HG03039 (cell line): ENCODE results near the gene HDAC4.

ENCODE experiments used
- ATAC-seq: cut with Tn5 transposase; IDR thresholded peaks from one replicate; pipeline ENCODE4 v1.9.1; 2021; ENCODE audit warnings: mild to moderate bottlenecking, moderate library complexity; ENCODE audit not compliant: unreplicated experiment

The HDAC4 gene

DNA sequence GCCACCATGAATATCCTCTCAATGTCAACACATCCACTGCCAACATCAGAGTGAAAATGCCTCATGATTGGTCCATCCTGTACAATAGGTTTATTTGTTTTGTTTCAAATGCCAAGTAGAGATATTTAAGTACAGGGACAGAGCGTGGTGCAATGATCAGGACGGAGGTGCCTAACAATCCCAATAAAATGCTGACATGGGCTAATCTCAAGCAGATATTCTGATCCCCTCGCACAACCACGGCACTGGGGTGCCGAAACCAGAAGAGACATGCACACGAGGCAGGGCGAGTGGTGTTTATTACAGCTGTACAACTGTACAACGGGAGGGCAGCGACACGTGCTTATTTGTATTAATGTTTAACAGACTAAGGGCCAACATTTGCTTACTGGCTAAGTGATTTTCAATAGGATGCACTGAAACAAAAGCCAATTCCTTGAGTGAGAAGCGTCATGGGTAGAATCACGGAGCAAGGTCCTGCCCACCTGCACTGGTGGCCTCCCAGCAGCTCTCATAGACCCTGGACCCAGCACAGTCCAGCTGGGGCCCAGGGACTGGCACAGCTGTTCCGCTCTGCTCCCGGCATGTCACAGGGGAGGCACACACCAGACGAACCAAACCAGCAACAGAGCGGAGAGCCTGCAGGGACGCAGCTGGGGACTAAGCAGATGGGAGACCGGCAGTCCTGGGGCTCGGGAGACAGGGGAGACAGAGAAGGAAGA lies 101.4 kb downstream of the HDAC4 start:
- no peak for ATAC-seq

DNA sequence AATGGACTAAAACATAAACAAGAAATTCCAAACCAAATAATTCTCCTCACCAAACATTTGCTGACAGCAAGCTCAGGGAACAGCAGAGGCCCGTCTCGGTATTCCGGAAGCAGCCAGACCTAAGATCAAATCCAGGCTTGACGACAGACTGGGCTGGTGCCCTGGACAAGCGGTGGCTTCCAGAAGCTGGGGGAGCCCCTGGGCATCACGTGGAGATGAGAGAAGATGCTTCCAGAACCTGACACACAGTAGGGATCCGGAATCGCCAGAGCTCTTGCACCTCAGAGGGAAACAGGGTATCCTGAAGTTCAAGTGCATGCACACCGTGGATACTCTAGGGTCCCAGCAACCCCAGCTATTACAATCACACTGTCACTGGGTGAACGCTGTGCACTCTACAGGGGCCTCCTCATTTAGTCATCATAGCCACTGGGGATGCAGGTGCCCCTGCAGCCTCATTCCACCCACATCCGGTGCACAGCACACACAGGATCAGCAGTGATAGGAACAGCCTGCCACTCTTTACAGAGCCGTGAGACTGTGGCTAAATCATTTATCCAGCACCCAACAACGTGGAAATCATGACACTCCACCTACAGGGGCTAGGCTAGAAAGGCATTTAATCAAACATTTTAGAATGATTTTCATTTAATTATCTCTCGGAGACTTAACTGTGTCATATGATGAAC lies 102.6 kb downstream of the HDAC4 start:
- no peak for ATAC-seq

DNA sequence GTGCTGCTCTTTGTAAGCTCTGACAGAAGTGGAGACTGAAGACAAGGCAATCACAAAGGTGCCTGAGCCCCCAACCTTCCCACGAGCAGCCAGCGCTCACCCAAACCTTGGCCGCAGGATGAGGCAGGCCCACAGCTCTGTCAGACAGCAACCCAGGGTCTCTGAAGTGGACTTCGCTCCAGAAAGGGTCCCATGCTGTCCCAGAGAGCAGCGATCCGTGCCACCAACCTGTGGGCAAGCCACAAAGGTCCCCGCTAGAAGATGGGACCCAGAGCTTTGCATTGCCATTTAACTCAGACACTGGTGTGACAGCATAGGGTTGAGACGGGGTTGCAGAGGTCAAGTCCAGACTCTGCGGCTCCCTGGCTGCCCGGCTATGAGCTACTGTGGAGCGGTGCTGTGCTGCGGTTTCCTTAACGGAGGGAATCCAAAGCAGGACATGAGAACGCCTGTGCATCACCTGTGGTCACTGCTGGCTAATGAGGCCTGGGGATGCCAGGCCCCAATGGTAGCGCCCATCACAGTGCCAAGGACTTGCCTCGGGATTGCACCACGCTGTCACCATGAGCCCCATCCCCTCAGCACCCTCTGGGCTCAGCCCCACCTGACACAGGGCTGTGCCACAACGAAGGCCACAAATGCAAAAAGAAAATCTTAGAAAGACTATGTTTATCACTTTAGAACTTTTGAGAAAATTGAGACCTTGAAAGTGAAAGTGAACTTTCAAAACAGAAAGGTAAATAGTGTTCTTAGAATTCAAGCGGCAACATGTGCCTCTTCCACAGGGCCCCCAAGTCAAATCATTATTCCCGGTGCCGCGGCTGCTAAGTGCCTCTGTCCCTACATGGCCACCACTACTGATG lies 103.4 kb downstream of the HDAC4 start:
- no peak for ATAC-seq

DNA sequence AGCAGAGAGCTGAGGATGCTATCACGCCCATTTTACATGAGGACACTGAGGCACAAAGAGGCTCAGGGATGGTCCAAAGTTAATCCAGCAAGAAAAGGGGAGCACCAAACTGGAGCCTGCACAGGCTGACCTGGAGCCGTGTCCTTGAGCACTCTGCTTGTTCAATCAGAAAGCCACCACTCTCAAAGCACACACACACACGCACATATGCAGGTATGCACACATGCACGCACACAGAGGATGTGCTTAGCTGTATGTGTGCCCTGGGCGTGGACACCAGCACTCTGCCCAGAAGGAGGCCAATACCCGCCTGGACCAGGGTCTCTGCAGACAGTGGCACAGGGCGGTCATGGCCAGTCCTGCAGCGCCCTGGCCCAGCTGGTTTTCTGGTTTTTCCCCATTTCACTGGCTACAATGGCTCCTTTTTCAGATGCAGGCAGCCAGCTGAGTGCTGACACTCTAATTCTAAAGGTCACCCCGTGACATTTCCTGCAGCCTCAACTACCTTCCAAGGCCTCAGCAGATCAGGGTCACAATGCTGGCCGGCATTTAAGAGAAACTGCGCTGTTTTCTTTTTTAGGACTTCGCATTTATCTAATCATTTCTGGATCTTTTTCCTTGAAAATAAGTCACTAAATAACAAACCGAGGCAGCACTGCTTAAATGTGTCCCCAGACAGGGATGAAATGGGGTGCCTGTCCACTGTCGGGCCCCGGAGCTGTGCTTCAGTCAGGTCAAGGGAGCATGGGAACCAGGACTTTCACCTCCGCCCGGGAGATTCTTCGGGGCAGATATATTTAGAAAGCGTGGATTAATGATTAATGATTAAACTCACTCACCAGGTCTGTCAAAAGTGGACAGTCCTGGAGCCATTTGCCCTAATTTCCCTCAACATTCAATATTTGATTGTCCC lies 104.5 kb downstream of the HDAC4 start:
- no peak for ATAC-seq

DNA sequence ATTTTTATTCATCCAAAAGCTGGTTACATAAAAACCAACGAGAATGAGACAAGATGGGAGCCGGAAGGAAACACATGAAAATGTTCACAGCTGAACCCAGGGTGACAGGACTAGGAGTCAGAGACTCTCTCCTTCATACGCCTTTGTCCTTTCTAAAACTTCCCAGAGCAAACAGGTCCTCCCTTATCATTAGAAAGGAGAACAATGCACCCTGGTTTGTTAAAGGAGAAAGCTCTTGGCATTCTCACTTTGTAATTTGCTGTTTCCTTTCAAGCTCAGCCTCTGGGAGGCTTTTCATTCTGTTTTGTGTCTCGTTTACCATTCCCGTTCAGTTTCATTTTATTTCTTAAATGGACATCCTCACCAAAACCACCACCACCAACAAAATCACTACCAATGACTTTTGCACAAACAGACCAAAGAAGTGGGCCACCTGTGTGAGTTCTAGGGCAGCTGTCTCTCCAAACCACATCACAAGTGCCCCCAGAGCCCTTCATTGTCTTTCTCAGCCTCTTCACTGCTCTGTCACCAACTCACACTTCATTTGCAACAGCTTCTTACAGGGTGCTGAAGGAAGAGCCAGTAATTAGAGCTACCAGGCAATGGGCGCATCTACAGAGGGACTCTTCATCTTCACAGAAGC lies 105.3 kb downstream of the HDAC4 start:
- no peak for ATAC-seq

DNA sequence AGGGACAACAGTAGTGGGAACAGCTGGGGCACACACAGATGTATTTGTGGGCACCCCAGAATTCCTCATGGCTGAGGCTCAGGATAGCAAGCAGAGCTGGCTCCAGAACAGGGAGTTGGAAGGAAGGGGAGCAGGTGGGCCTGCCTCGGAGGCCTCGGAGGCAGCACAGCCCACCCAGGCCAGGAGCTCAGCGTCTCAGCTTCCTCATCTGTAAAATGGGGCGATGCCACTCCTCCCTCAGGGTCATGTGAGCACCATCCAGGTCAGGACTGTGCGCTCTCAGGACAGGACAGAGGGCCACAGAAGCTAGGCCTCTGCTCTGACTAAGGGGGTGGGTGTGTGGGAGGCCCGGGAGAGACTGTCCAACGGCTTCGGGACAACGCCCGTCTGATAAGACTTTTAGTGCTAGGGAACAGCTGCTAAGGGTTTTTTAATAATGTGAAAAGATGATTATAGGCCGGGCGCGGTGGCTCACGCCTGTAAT lies 106.2 kb downstream of the HDAC4 start:
- no peak for ATAC-seq

DNA sequence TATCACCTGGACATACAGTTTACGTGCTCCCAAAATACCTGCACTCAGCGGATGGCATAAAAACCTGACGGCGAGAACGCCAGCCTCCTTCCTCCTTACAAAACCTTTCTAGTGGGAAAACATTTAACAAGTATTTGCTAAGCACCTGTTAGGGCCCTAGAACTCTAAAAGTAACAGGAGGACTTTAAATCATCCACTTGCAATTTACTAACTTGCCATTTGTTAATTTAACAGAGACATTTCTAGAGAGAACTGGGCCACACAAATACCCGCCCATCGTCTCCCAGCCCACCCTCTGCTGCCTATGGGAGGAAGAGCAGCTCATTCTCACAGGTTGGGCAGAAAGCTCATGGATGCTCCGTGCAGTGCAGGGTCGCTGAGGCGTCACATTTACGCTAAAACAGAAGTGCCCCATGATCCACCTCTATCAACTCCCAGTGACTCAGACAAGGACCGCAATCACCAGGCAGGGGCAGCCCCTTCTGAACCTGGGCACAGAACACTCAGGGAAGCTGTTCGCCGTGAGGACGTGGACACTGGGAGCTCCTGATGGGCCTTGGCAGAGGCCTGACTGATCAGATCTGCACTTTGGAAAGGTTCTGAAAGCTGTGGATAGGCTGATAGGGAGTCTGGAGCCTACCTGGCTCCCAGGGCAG lies 106.9 kb downstream of the HDAC4 start:
- peak; percentile 63 for ATAC-seq

DNA sequence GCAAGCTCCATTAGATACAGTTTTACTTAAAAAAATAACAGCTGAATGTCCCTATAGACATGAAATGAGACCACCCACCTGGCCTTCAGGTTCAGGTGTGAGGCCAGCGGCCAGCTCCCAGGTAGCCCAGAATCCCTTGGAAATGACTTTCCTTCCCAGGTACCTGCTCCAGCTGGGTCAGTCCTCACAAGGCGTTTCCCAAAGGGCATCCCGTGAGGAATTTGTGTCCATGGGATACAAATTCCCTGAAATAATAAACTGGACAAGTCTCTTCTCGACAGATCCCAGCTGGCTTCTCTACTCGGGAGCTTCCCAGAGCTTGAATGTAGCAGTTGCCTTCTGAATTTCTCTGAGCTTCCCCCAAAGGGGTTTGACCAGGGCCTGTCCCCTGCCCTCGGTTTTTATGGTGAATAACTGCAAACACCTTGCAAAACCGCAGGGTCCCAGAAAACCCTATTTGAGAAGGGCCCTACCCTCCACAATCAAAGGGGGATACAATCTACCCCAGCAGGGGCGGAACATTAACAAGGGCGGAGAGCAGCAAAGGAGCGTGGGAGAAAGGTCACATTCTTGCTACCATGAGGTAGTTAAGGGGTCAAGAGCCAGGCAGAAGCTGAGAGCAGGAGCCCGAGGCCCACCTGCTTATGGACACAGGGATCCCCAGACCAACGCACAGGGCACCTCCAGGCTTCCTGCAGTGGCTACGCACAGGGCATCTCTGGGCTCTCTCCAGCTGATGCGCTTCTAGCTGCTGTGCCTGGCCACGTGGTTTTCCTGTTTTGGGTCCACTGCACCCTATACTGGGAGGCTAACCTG lies 107.7 kb downstream of the HDAC4 start:
- no peak for ATAC-seq

DNA sequence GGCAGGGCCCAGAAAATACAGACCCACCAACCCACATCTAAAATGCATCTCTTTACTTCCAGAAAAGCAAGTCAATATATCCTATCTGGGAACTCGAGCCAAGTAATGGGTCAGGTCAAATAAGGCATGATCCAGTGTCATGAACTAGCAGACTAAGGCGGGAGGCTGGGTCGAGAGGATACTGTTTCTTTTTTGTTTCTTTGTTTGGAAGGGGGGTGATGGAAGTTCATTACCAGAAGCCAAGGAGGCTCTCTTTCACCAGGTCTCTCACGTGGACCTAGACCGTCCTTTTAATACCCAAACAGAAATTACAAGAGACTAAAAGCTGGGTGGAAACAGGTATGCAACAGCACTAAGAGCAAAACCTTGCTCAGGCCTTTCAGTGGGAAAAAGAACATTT lies 108.3 kb downstream of the HDAC4 start:
- ATAC-seq: no peak

DNA sequence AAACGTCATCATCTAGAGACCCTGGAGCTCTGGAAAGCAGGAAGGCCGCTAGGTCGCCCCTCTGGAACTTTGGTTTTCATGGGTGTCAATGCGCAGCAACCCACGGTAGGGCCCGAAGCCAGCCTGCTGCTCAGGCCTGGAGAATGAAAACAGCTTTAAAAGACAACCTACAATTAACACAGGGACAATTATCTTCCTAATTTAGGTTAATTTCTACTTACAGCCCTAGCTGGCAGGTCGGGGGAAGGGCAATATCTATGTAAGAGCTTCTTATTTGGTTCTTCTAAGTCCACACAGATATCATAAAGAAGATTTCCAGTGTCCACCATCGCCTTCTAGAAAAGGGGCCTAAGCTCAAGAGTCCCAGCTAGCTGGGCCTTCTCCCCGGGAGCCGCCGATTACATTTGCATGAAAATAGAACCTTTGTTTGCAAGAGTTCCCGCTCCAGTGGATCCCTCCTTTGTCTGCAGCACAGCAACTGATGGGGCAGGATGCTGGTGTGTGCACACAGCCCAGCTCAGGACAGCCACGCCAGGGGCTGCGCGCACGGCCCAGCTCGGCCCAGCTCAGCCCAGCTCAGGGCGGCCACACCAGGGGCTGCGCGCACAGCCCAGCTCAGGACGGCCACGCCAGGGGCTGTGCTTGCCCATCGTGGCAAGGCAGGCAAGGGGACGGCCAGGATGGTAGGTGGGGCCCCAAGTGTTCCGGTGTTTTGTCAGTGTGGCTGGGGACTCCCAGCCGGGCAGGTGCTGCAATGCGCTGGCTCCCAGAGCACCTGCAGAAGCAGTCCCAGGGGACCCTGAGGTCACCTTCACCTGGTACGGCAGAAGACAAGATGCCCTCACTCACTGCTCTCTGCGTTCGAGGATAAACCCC lies 109.1 kb downstream of the HDAC4 start:
- ATAC-seq: no peak

DNA sequence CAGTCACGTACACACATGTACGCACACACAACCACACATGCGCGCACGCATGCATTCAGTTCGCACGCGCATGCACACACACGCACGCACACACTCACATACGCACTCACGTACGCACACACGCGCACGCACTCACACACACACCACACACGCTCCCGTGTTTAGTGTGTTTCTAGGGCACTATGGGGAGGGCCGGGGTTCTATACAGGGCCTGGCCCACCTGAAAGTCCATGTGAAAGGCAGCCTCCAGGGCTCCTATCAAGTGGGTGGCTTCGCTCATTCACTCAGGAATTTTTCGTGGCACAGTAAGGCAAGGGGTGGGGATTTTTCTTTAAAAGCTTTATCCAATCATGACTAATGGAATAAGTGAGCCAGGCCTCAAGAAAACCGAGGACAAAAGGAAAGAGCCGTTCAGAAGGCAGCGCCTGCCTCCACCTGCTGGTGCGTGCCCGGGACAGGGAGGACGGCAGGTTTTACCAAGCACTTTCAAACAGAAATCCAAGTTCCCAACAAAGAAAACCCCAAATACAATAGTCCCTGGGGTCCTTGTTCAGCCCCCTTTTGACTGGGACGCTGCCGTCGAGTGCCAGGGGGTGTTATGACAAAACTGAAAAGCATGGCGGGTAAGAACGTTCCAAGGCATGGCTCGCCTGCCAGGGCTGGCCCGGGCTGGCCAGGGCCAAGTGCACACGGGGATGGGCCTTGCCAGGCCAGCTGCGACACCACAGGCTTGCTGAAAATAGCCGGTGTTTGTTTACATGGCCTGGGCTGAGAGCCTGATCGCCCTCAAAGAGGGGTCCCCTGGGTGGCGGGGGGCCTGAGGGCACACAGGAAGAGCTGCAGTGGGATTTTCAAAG lies 110.0 kb downstream of the HDAC4 start:
- ATAC-seq: no peak

DNA sequence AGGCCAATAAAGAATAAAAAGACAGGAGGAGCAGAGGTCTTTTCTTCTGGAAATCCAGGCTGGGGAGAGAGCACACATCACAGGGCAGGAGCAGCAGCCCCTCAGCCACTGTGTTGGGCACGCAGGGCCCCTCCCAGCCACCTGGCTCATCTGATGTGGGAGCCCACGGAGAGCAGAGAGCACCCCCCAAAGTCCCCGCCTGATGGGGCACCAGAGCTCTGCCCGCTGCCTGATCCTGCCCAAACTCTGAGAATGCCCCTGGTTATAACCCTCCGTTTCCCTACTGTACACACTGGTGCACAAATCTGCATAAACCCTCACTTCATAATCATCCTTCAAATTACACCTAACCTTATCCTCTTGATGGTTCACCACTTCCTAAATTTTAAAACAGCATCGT lies 111.3 kb downstream of the HDAC4 start:
- ATAC-seq: no peak

DNA sequence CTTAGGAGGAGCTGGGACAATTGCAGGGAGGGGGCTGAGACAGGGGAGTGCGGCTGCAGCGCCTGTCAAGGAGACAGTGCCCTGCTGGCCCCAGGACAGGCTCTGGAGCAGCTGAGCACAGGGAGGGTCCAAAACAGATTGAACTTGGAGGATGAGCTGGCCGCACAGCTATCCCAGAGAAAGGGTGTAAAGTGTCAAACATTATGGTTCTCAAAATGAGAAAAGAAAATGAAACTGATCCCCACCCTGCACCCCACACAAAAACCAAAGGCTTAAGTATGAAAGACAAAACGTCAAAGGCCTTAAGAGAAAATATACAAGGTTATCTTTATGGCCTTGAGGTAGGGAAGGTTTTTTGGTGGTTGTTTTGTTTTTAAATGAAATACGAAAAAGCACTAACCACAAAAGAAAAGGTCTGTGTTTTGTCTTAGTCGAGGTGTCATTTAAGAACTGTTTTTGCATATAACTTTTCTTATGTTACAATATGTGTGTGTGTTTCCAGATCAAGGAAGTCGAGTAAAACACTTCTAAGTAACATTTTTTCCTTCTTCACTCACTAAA lies 111.8 kb downstream of the HDAC4 start:
- ATAC-seq: no peak

DNA sequence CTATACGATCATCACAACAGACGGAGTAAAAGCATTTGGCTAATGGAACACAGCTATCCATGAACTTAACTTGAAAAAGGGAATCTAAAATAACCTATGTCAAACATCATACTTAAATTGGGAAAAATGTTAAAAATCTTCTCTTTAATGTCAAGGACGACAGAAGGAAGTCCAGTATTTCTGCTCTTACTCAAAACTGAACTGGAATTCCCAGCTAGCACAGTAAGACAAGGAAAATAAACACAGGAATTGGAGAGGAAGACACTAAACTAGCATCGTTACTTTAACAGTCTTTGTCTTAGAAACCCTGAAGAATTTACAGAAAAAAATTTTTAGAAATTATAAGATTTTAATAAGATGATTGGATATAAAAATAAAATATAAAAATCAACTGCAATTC lies 112.6 kb downstream of the HDAC4 start:
- no peak for ATAC-seq

DNA sequence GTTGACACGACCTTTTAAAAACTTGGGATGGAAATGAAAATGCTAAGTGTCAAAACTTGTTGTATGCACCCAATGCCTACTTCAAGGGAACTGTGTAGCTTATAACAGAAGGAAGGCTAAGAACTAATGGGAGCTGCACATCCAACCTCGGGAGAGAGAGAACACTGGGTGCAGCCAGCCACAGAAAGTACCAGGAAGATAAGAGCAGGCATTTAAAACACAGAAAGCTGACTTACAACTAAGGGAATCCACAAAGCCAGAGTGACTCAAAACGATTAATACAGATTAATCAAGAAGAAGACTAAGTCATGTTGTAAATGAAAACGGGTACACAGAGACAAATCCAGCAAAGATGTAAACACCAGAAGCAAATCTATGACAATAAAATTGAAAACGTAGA lies 113.4 kb downstream of the HDAC4 start:
- no peak for ATAC-seq

DNA sequence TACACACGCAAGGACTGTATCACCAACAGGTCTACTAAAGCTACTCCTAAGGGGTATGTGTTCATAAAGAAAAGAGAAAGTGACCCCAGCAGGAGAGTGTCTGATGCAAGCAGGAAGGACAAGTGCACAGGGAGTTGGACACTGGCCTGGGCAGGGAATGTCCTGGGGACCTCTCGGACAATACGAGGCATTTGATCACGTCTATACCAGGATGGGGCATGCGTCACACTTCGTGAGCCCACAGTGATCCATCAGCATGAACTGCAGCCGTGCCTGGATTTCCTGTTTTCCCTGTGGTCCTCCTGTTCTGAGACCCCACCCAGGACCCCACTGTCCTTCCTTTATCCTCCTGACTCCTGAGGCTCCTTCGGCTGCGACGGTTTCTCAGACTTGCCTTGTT lies 113.9 kb downstream of the HDAC4 start:
- no peak for ATAC-seq

DNA sequence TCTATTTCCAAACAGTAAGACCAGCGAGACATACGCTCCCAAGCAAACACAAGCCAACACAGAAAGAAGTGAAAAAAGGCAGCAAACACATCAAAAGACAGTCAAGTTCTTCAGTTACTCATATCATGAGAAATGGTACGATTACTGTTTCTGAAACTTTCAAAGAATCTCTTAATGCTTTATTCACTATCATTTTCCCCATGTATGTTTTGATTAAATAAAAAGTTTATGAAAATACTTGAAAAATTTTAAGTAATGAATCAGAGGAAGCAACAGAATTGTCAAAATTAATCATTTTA lies 114.9 kb downstream of the HDAC4 start:
- no peak for ATAC-seq
